ENCODE data around the gene INAFM1. TPM values are rescaled to one million over a fixed set of nuclear protein-coding genes. Genes with fewer than 3 reads are reported as not detected.

The INAFM1 gene
- total and polyA plus RNA-seq, 9 of the 15 experiments (the other 6 are each of a cell fraction or from before 2014, with no cell fraction given) = 0.71 to 30.9 (median 3.1) TPM

GRCh38 chr19:47230054-47230920 is 44.4 kb upstream of the INAFM1 start (continued):
- TF ChIP-seq ZNF175 (CRISPR knock-in tag; IDR thresholded peaks at IDR 0.05; ENCODE audit: low read depth) (no peak), HDAC3 (IDR thresholded peaks at IDR 0.05; ENCODE audit: borderline replicate concordance, partially characterized antibody) (no peak), ZFX (CRISPR knock-in tag; IDR thresholded peaks at IDR 0.05) (peak; percentile 3; the same call in 1 of the 2 replicates), U2AF2 (optimal IDR thresholded peaks at IDR 0.05; ENCODE audit: low read depth, low read length) (no peak), VEZF1 (CRISPR knock-in tag; IDR thresholded peaks at IDR 0.05) (peak; percentile 97), NR2F6 (CRISPR knock-in tag; IDR thresholded peaks at IDR 0.05) (0 out of 2 replicates have a peak, but pooled peaks have one; percentile 12), BRF2 (IDR thresholded peaks at IDR 0.05; ENCODE audit: borderline replicate concordance, insufficient read depth, insufficient read length) (no peak), THRB (CRISPR knock-in tag; conservative IDR thresholded peaks at IDR 0.05) (peak; percentile 46; the same call in 1 of the 2 replicates), TRIM28 (IDR thresholded peaks at IDR 0.05) (no peak), ZNF277 (CRISPR knock-in tag; IDR thresholded peaks at IDR 0.05; ENCODE audit: borderline replicate concordance) (no peak), FIP1L1 (IDR thresholded peaks at IDR 0.05; ENCODE audit: low read depth, low read length, poor library complexity, severe bottlenecking) (peak; percentile 38), ELK3 (CRISPR knock-in tag; IDR thresholded peaks at IDR 0.05) (no peak), ZNF695 (CRISPR knock-in tag; IDR thresholded peaks at IDR 0.05) (no peak), ELF4 (CRISPR knock-in tag; IDR thresholded peaks at IDR 0.05) (no peak), GTF2B (IDR thresholded peaks at IDR 0.05; ENCODE audit: extremely low read depth, insufficient read length) (no peak), RNF2 (IDR thresholded peaks at IDR 0.05) (peak; percentile 47; the same call in 1 of the 2 replicates), TFAM (CRISPR knock-in tag; conservative IDR thresholded peaks at IDR 0.05) (no peak), MAFG (tag; conservative IDR thresholded peaks at IDR 0.05) (no peak), ZNF354B (CRISPR knock-in tag; IDR thresholded peaks at IDR 0.05) (no peak), SMAD2 (IDR thresholded peaks at IDR 0.05; ENCODE audit: low read depth, low read length) (no peak), ELF1 (tag; IDR thresholded peaks at IDR 0.05) (no peak)

Measured in K562 (cell line).